Erythroblast (primary cell): Measurements from ENCODE around the gene MAPK4.

Experiments
- GATA1 ChIP-seq: IDR thresholded peaks from 2 replicates; pipeline ENCODE4 v1.6.1; 2011; ENCODE audit warnings: low read depth, mild to moderate bottlenecking, control low read depth, low read length, moderate library complexity
- POLR2A ChIP-seq: IDR thresholded peaks from 2 replicates; pipeline ENCODE4 v1.6.1; 2011; ENCODE audit warnings: mild to moderate bottlenecking, low read length

- no peak for TF ChIP-seq POLR2A
- TF ChIP-seq GATA1 = no peak
These were observed 56.7 kb downstream of the MAPK4 start for GRCh38 chr18:50616484-50617048.
